HG03060 (cell line): ENCODE measurements around the gene LDAH.

Experiments used
- ATAC-seq: cut with Tn5 transposase; IDR thresholded peaks from one replicate; pipeline ENCODE4 v1.9.1; 2021; ENCODE audit warnings: low read depth, moderate number of reproducible peaks; ENCODE audit not compliant: unreplicated experiment

LDAH gene

DNA sequence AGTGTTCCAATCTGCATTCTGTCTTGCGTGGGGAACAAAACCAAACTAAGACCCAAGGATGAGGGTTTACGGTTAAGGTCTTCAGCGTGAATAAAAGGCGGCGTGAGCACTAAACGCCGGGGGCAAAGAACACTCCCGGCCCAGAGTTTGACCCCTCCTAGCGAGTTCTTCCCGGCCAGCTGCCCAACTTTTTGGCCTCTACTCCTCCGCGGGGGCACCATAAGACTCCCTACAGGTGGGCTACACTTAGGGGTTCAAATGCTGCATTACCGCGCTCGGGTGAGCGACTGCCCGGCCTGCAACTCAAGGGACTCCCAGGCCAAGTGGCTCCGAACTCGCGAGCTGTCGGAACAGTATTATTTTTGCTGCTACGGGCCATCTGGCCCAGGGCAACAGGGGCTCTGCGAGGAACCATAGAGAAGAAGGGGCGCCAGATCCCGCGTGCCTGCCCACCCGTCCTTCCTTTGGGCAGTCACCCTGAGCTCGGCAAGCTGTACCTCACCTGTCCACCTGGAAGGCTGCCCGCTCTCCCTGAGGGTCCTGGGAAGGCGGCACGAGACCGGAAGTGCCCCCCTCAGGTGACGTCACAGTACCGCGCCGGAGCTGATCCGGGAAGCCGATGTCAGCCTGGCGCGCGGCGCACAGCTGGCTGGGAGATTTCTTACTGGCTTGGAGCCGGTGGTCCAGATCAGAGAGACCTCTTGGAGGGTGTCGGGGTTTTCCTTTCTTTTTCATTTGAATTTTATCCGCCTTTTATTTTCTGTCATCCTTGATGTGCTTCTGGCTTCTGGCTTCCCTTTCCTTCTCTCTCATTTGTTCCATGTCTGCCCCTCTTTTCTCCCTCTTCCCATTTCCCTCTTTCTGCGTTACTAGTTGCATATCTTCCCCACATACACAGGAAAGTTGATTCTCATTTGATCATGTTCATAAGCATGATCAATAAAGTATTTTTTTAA is at the start of gene LDAH:
TSS of gene LDAH (minus strand) at position 567 of the 956 bp plus-strand sequence. CDS start 21,638 bp downstream, outside the sequence.
- peak; percentile 77 for ATAC-seq

DNA sequence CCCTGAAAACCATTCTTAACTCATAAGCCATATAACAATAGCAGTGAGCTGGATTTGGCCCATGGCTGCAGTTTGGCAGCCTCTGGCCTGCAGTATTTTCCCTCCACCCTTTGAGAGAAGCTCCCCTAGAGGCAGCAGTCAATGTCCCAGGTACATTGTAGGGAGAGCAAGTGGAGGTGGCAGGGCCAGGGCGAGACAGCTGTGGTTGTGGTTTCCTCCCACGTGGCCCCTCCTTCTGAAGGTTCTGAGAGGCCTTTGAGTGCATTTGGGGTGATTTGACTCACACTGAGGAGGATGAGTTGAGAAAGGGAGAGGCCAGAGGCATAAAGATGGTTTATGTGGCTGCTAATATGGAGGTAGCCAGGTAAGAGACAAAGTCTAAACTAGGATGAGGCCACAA is 45.5 kb upstream of the LDAH start:
- ATAC-seq = peak; percentile 100

DNA sequence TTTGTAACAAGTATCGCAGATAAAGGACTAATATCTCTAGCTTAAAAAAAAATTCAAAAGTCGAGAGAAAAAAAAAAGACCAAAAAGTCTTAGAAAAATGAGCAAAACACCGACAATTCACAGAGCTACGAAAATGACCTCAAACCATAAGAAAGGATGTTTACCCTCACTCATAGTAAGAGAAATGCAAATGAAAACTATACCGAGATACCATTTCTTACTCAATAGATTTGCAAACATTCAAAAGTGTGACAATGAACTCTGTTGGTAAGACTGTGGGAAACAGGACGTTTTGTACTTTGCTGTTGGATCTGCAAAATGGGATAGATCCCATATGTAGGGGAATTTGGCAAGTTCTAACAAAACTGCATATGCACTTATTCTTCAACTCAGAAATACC is 39.9 kb upstream of the LDAH start:
- no peak for ATAC-seq

DNA sequence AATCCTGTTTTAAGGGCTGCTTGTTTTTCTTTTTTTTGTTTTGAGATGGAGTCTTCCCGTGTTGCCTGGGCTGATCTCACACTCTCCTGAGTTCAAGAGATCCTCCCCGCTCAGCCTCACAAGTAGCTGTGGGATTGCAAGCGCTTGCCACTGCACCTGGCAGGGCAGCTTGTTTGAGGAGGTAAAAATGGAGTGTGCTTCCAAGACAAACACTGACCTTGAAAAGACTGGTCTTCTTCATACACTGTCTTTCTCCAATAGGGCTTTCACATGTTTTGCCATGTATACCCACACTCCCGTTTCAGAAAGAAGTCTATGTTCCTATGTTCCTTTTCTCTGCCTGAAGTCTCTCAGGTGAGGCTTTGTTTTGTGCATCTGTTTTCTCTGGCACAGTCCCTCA is 32.6 kb upstream of the LDAH start:
- no peak for ATAC-seq

DNA sequence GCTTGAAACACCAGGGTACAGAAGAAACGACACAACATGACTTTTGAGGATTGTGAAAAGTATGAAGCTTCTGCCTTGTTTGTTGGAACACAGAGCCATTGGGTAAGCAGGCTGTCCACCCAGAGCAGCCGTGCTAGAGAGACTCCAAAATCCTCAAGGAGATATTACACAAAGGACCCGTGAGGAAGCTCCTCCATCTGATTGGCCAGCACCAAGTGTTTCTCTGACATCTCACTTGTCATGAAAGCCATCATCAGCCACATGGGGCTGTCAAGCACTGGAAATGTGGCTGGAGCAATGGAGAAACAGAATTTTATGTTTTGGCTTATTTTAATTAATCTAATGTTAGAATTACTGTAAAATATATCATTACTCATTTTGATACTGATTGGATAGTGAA is 29.8 kb upstream of the LDAH start:
- no peak for ATAC-seq

DNA sequence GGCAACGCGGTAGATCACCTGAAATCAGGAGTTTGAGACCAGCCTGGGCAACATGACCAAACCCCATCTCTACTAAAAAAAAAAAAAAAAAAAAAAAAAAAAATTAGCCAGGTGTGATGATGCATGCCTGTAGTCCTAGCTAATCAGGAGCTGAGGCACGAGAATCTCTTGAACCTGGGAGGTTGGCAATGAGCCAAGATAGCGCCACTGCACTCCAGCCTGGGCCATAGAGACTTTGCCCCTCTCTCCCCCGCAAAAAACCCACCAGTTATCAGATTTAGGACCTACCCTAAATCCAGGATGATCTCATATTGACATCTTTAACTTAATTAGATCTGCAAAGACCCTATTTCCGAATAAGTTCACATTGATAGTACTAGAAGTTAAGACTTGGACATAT is 29.2 kb upstream of the LDAH start:
- no peak for ATAC-seq

DNA sequence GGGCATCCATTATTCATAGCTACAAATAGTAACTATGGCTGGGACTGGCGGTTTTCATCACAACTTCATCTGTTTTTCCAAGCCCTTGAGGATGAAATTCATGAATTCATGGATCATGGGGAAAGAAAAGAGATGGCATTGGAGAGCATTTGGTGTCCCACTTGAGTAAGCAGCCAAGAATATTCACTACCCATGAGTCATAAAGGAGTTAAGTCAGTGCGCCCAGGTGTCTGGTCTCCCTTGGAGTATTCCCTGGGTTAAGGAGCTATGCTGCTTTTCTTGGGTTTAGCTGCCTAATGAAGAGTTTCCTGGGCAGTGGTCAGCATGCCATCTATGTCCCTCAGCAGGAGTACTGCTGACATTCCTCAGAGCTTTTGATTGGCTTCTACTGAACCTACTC is 21.3 kb upstream of the LDAH start:
- no peak for ATAC-seq

DNA sequence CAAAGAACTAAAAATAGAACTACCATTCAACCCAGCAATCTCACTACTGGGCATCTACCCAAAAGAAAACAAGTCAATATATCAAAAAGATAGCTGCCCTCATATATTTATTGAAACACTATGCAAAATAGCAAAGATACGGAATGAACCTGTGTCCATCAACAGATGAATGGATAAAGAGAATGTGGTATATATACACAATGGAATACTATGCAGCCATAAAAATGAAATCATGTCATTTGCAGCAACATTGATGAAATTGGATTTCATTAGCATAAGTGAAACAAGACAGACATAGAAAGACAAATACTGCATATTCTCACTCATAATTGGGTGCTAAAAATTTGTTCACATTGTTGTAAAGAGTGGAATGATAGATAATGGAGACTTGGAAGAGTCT is 16.2 kb upstream of the LDAH start:
- ATAC-seq = no peak

DNA sequence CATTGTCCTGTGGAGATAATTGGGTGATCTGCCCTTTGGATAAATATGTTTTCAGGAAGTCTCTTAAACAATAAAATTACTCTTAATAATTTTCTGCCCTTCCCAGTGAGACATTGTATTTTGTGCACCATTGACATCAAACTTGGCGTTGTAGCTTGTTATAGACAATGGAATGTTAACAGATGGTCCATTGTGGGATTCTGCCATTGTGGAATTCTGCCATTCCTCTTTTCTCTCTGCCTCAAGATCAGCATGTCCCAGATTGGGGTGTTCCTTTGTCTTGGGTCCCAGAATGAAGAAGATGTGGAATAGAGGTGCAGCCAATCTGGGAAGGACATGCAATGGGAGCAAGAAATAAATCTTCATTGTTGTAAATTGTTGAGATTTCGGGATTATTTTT is 15.1 kb upstream of the LDAH start:
- ATAC-seq = no peak

DNA sequence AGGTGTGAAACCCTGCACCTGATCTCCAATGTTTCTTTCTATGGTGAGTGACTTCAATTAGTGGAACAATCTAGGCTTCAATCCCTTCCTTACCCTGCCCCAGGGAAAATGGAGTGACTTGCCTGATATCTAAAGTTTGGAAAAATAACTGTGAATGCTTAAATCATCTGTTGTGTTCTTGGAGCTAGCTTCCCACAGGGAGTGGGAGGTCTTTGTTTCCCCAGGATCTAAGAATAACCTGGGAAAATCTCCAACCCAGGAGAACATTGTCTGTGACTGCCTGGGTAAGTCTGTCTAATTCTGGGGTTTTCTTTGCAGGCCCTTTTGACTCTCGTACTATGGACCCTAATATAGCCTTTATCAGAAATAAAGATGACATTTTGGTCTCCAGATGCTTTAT is 13.6 kb upstream of the LDAH start:
- no peak for ATAC-seq

DNA sequence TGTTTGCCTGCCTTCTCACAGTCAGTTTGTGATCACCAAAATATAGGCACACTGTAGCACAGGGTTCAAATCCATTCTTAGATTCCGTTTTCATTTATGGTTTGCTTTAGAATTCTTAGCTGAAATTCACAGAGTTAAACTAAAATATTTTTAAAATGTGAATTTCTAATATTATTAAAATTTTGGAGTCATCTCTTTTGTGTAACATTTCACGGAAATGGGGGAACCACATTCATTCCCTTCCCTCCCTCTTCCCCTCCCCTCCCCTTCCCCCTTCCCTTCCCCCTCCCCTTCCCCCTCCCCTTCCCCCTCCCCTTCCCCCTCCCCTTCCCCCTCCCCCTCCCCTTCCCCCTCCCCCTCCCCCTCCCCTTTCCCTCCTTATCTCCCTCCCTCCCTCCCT is 11.4 kb upstream of the LDAH start:
- ATAC-seq = no peak

DNA sequence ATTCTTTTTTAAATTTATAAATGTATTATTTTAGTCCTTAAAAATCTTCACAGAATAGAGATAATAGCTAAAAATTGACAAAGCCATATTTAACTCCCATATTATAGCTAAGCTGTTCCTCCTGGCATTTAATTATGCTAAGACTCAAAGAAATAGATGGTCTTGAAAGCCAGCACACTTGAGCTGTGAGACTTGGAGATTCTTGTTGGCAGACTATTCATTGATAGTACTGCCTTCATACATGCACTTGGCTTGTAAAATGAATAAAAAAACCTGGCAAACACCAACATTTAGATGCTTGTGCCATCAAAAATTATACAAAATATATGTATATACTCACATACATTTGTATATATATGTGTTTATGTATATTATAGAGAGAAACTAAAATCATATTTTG is 9.7 kb upstream of the LDAH start:
- no peak for ATAC-seq

DNA sequence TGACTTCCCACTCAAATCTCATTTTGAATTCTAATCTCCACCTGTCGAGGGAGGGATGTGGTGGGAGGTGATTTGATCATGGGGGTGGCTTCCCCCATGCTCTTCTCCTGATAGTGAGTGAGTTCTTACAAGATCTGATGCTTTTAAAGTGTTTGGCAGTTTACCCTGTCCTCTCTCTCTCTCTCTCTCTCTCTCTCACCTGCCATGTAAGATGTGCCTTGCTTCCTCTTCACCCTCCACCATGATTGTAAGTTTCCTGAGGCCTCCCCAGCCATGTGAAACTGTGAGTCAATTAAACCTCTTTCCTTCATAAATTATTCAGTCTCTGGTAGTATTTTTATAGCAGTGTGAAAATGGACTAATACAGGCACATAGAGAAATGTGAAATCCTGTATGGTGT is 7.0 kb upstream of the LDAH start:
- ATAC-seq = no peak

DNA sequence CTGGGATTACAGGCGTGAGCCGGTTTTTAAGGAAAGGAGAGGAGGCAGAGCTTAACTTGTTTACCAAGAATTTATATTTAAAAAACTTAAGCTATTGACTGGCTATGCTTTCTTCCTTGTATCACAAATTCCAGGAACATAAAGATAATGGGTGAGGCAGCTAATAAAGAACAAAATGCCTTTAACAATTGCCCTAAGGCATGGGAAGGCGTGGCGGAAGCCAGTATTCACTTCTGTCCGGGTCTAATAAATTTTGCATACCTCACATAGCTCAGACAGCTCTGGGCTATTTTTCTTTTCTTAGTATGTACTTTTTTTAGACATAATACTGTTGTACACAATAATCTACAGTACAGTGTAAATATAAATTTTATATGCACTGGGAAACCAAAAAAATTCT is 1.0 kb upstream of the LDAH start:
- no peak for ATAC-seq

DNA sequence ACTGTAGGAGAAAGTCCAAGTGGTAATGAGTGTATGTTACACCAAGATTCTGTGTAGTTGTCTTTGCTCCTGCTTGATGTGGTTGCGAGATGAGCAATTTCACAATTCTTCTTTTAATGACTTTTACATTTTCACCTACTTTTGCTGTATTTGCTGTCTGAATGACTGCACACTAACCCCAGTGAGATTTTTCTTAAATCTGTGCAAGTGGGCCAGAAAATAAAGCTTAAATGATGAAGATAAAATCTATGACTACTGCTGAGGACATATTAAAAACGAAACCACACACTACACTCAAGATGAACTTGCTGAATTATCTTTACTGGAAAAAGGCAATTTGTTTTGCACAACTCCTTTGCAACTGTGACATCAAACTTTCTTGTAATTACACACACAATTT is 4.1 kb downstream of the LDAH start:
- ATAC-seq = no peak

DNA sequence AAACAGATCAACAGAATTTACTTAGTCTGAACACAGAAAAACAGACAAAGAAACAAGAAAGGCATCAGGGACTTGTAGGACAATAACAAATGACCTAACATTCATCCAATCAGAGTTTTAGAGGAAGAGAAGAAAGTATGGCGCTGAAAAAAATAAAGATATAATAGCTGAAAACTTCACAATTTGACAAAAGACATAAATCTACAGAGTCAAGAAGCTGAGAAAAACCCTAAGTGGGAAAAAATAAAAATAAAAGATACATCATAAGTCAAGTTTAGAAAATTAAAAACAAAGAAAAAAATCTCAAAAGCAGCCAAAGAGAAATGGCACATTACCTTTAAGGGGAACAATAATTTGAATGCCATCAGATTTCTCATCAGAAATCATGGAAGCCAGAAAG is 7.7 kb downstream of the LDAH start:
- no peak for ATAC-seq

DNA sequence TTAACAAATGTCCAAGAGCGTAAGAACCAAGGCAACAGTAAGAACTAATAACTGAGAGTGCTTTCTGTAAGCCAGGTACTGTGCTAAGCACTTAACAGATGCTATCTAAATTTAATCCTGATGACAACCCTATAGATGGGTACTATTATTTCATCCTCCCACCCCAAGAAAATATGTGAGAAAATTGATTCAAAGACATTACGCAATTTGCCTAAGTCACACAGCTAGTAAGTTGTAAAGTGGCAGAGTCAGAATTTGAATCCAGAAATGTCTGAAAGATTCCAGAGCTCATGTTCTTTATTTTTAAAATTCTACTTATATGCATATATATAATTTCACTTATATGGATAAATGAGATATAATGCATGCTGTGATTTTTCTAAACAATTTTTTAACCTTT is 10.1 kb downstream of the LDAH start:
- no peak for ATAC-seq

DNA sequence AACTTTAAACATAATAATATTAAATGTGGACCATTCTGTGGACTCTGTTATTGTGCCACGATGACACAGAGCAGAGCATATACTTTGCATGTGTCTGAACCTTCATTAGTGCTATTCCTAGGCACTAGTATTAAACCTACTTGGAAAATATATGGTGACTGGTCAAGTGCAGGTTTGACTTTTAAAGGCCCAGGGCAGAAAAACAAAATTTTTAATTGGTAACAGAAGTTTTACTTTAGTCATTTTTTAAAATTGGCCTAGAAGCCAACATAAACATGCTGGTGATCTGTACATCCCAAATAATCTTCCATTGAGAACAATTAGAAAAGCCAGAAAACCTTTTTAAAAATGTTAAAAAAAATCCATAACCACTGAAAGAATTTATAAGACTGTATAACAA is 16.6 kb downstream of the LDAH start:
- no peak for ATAC-seq

DNA sequence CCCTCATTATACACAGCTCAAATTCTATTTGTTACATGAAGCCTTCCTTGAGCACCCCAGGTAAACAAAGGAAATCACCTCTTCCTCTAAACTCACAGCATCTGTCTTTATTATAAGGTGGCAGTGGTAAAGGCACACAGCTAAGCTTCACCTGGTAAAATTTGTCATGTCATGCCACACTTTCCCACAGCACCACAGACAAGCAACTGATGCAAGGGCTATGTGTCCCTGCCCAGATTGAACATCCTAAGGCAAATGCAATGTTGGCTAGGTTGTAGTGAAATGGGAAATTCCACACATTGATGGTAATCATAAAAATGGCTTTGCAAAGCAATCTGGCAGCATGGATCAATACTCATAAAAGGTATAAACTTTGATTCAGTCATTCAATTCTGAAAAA is 18.9 kb downstream of the LDAH start:
- ATAC-seq = no peak

DNA sequence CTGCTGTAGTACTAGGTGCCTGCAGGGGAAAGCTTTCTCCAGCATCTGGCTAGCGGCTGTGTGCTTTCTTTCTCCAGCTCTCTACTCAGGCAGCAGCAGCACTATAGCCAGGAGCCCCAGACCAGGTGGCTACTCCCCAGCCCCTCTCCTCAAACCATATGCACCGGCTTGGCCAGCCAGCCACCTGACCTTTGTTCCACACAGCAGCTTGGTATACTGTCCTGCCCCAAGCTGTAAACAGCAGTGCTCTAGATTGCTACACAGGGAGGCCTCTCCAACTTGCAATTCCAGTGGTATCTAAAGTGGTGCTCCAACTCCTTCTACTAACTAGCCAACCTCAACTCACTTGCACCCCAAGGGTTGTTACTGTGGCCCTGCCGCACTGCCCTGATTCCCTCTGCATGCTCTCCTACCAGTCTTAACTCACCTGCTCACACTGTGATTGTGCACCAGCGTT is 19.6 kb downstream of the LDAH start:
- no peak for ATAC-seq

DNA sequence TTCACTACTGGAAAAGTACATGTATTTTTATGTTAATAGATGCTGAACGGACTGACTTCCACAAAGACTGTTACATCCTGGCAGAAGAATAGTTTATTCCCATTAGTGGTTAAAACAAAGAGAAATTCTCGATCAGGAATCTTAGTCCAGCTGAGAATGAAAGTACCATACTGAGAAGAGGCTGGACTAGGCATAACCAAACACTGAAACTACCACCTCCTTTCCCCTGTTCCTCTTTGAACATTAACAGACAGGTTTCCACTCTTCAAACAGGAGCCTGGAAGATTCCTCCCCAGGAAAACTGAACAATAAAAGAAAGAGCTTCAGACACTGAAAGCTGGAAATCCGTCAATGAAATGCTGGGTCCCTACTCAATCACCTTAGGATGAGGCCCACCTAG is 25.8 kb downstream of the LDAH start:
- ATAC-seq = no peak

DNA sequence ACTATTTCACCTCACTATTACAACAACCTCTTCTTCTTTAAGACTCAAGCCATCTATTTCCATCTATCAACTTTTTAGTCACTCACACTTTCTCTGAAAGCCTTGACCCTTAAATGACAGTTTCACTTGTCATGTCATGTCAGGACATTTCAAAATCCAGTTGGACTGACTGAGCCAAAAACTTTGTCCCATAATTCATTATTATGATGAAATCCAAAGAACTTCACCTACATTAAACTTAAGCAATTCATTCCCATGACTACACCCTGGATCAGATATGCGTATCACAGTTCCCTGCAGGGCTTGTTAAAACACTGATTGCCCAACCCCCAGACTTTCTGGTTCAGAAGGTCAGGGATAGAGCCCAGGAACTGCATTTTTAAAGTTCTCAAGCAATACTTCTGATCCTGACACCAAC is 26.5 kb downstream of the LDAH start:
- no peak for ATAC-seq
